Vagina (tissue), 2 donors: Measurements from ENCODE around the gene MICALL1.

Experiments used
- POLR2AphosphoS5 ChIP-seq, 2 donors: sonication (generic); formaldehyde crosslinking; IDR thresholded peaks; one replicate each; pipeline ENCODE4 v1.9.0; 2017; ENCODE audit warnings: antibody characterized with exemption in 2 of 2, mild to moderate bottlenecking in 2 of 2, low read depth in 1 of 2; ENCODE audit not compliant: insufficient read depth in 1 of 2
- TF ChIP-seq, protein P1 (sequence below), 3 experiments: fragments of 450-650 bp in 2 of 3; fragments of 200-600 bp in 1 of 3; sonication (generic) in 1 of 3; IDR thresholded peaks; one replicate each; pipeline ENCODE4 v1.5.1; 2017 to 2019; ENCODE audit warnings: antibody characterized with exemption in 3 of 3, mild to moderate bottlenecking in 2 of 3, moderate library complexity in 2 of 3

DNA sequence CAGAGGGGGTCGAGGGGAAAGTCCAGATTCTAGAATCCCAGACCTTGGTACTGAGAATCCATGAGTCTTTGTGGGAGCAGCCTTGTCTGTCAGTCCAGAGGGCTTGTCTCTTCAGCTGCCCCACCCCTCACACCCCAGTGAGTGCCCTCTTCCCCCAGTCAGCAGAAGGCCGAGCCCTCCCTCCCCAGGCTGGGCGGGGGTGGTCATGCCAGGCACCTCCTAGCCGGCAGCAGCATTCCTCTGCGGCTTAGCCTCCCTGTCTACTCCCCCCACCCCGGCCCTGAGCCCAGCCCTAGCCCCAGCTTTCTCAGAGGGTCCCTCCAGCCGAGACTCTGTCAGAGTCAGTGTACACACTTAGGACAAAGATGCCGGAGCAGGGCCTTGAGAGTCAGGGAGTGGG, 73.7 kb downstream of the MICALL1 start:
- TF ChIP-seq, protein P1, sequence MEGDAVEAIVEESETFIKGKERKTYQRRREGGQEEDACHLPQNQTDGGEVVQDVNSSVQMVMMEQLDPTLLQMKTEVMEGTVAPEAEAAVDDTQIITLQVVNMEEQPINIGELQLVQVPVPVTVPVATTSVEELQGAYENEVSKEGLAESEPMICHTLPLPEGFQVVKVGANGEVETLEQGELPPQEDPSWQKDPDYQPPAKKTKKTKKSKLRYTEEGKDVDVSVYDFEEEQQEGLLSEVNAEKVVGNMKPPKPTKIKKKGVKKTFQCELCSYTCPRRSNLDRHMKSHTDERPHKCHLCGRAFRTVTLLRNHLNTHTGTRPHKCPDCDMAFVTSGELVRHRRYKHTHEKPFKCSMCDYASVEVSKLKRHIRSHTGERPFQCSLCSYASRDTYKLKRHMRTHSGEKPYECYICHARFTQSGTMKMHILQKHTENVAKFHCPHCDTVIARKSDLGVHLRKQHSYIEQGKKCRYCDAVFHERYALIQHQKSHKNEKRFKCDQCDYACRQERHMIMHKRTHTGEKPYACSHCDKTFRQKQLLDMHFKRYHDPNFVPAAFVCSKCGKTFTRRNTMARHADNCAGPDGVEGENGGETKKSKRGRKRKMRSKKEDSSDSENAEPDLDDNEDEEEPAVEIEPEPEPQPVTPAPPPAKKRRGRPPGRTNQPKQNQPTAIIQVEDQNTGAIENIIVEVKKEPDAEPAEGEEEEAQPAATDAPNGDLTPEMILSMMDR (IDR thresholded peaks at IDR 0.05): no peak
- TF ChIP-seq POLR2AphosphoS5 (IDR thresholded peaks at IDR 0.05; ENCODE audit: insufficient read depth in 1 of 2, low read depth in 1 of 2): no peak
